ENCODE data around the gene SERPINE3. TPM values are rescaled to one million over a fixed set of nuclear protein-coding genes. Genes with fewer than 3 reads are reported as not detected.

SERPINE3 gene
- total and polyA plus RNA-seq, 2 of the 4 experiments (the other 2 are of a cell fraction), result not detected

GRCh38 chr13:51394724-51395123 lies 55.2 kb downstream of the SERPINE3 start:
- H4K91ac ChIP-seq (ENCODE audit: insufficient read depth, low read depth, low read length), result no peak overlapping the region
- no peak overlapping the region for H2BK15ac ChIP-seq (ENCODE audit: low read depth, low read length)
- H3K9me3 ChIP-seq (ENCODE audit: control insufficient read depth, insufficient read depth, low read length), result no peaks in the 10 kb centered on the region
- H3K27ac ChIP-seq (ENCODE audit: insufficient read depth, low read length), result no peak overlapping the region
- H4K8ac ChIP-seq (ENCODE audit: low read depth in 2 of 2, low read length in 2 of 2), result no peak overlapping the region
- no peak overlapping the region for H2AFZ ChIP-seq (replicated peaks; ENCODE audit: low read length, poor library complexity)
- no peak overlapping the region for H3K56ac ChIP-seq (ENCODE audit: extremely low read depth, insufficient read depth, low read length)
- H2BK120ac ChIP-seq (ENCODE audit: low read depth, low read length), result no peak overlapping the region
- ATAC-seq (ENCODE audit: low read depth) (no peak), DNase-seq (no peak)
- intact Hi-C loops (cut with micrococcal nuclease) (no loop called here), in situ Hi-C loops (cut with MboI; ENCODE audit: low sequenced_read_pairs) (no loop called here), dilution Hi-C loops (cut with HindIII; ENCODE audit: low sequenced_read_pairs, unreplicated experiment) (no loop called here)
- peaks cover 3% of the 10 kb centered on the region for H3K4me1 ChIP-seq (ENCODE audit: control insufficient read depth, insufficient read depth, low read length)
- H3K4me2 ChIP-seq (ENCODE audit: low read depth, low read length), result no peak overlapping the region
- peaks cover 33% of the 10 kb centered on the region for H4K20me1 ChIP-seq (ENCODE audit: insufficient read depth, low read length)
- H2BK5ac ChIP-seq (ENCODE audit: low read depth, low read length, poor library complexity, severe bottlenecking), result no peak overlapping the region
- H3K14ac ChIP-seq (replicated peaks; ENCODE audit: low read depth, low read length), result no peak overlapping the region
- H2AK9ac ChIP-seq (replicated peaks; ENCODE audit: low read depth, low read length, poor library complexity), result no peak overlapping the region
- H3K27me3 ChIP-seq (ENCODE audit: control insufficient read depth, insufficient read depth, low read length), result no peaks in the 10 kb centered on the region
- H2BK20ac ChIP-seq (ENCODE audit: low read depth, low read length), result no peak overlapping the region
- TF ChIP-seq SMC3 (IDR thresholded peaks at IDR 0.05; ENCODE audit: low read depth, low read length), result no peak
- no peak for TF ChIP-seq RAD21 (IDR thresholded peaks at IDR 0.05; ENCODE audit: low read length)
- no peak for TF ChIP-seq CTCF (conservative IDR thresholded peaks at IDR 0.05; ENCODE audit: low read depth, low read length)
- no peak for TF ChIP-seq RCOR1 (IDR thresholded peaks at IDR 0.05; ENCODE audit: insufficient replicate concordance, low read length)
- TF ChIP-seq FOS (IDR thresholded peaks at IDR 0.05; ENCODE audit: low read depth, low read length), result no peak
- TF ChIP-seq POLR2A (IDR thresholded peaks at IDR 0.05; ENCODE audit: low read depth, low read length), result no peak
- no peak overlapping the region for H4K5ac ChIP-seq (ENCODE audit: low read depth, low read length)
- H3K79me1 ChIP-seq (ENCODE audit: low read depth in 1 of 2, low read length in 2 of 2), result peaks cover 16 to 62% of the 10 kb centered on the region in 2 experiments
- no peak overlapping the region for H3K4ac ChIP-seq (ENCODE audit: low read depth, low read length)
- CTCF ChIA-PET, result no interaction called here
- no peak overlapping the region for H3K18ac ChIP-seq (ENCODE audit: low read depth, low read length)
- H3K9me1 ChIP-seq (ENCODE audit: insufficient read depth, low read length), result peaks cover 7% of the 10 kb centered on the region
- H3K23ac ChIP-seq (ENCODE audit: low read depth, low read length), result no peak overlapping the region
- H3K36me3 ChIP-seq (ENCODE audit: control insufficient read depth, insufficient read depth, low read length), result peaks cover 2% of the 10 kb centered on the region; the same call in 1 of the 2 replicates
- no peak overlapping the region for H3K4me3 ChIP-seq (ENCODE audit: insufficient read depth, low read depth, low read length)
- H2AK5ac ChIP-seq (ENCODE audit: low read depth, low read length), result no peak overlapping the region
- POLR2A ChIA-PET (ENCODE audit: unreplicated experiment), result no interaction called here
- BruUV-seq (replicated peaks), result no TSS peak
- no peak overlapping the region for H3K9ac ChIP-seq (ENCODE audit: low read depth, low read length)
